ENCODE measurements around the gene C4orf50.

Gene C4orf50

GRCh38 chr4:5928274-5928673 lies 90.0 kb downstream of the C4orf50 start:
- H2BK5ac ChIP-seq (ENCODE audit: low read length): no peak overlapping the region
- H3K4me2 ChIP-seq (ENCODE audit: low read length): no peak overlapping the region
- H2BK15ac ChIP-seq (replicated peaks; ENCODE audit: low read depth): no peak overlapping the region
- H4K5ac ChIP-seq (ENCODE audit: low read length): no peak overlapping the region
- H3K27ac ChIP-seq (ENCODE audit: low read depth, low read length): no peak overlapping the region
- no peaks in the 10 kb centered on the region for H3K4me1 ChIP-seq (ENCODE audit: control insufficient read depth, low read depth, low read length)
- no peaks in the 10 kb centered on the region for H3K36me3 ChIP-seq (ENCODE audit: control insufficient read depth, insufficient read depth, low read length)
- no peak overlapping the region for H3K9ac ChIP-seq (ENCODE audit: low read length)
- no peaks in the 10 kb centered on the region for H3K27me3 ChIP-seq (ENCODE audit: insufficient read depth, low read length, poor library complexity)
- H3K79me1 ChIP-seq (ENCODE audit: low read length): no peaks in the 10 kb centered on the region
- H3K23ac ChIP-seq (ENCODE audit: low read length): no peak overlapping the region
- peak; percentile 41 for DNase-seq
- no peak overlapping the region for H3K56ac ChIP-seq (ENCODE audit: low read length)
- H2BK120ac ChIP-seq (ENCODE audit: low read depth, low read length): no peak overlapping the region
- no peak overlapping the region for H4K8ac ChIP-seq (ENCODE audit: low read depth, low read length)
- WGBS (ENCODE audit: extremely low coverage, insufficient coverage, low lambda C conversion rate): no CpG with 5 or more reads among the region's 8 CpGs
- no peak overlapping the region for H2AK5ac ChIP-seq (ENCODE audit: low read length)
- no peak overlapping the region for H3K4me3 ChIP-seq (ENCODE audit: low read length)
- no peak overlapping the region for H3K4ac ChIP-seq (ENCODE audit: low read depth, low read length)
- H3K79me2 ChIP-seq (ENCODE audit: control insufficient read depth, insufficient read depth, low read length): no peaks in the 10 kb centered on the region
- H3K18ac ChIP-seq (ENCODE audit: low read length): no peak overlapping the region

GRCh38 chr4:5927747-5928146 lies 90.5 kb downstream of the C4orf50 start:
- Histone ChIP-seq H3K56ac (ENCODE audit: low read length) (no peak overlapping the region), H4K8ac (ENCODE audit: low read depth, low read length) (no peak overlapping the region), H3K4me1 (ENCODE audit: control insufficient read depth, low read depth, low read length) (no peaks in the 10 kb centered on the region), H3K18ac (ENCODE audit: low read length) (no peak overlapping the region), H3K36me3 (ENCODE audit: control insufficient read depth, insufficient read depth, low read length) (no peaks in the 10 kb centered on the region), H3K4me3 (ENCODE audit: low read length) (no peak overlapping the region), H3K9ac (ENCODE audit: low read length) (no peak overlapping the region), H4K5ac (ENCODE audit: low read length) (no peak overlapping the region), H3K23ac (ENCODE audit: low read length) (no peak overlapping the region), H2BK5ac (ENCODE audit: low read length) (no peak overlapping the region), H2BK120ac (ENCODE audit: low read depth, low read length) (no peak overlapping the region), H3K79me1 (ENCODE audit: low read length) (no peaks in the 10 kb centered on the region), H2AK5ac (ENCODE audit: low read length) (no peak overlapping the region), H3K79me2 (ENCODE audit: control insufficient read depth, insufficient read depth, low read length) (no peaks in the 10 kb centered on the region), H3K4me2 (ENCODE audit: low read length) (no peak overlapping the region), H3K27ac (ENCODE audit: low read depth, low read length) (no peak overlapping the region), H3K27me3 (ENCODE audit: insufficient read depth, low read length, poor library complexity) (no peaks in the 10 kb centered on the region), H2BK15ac (replicated peaks; ENCODE audit: low read depth) (no peak overlapping the region), H3K4ac (ENCODE audit: low read depth, low read length) (no peak overlapping the region)
- no peak for DNase-seq
- no CpG with 5 or more reads among the region's 4 CpGs for WGBS (ENCODE audit: extremely low coverage, insufficient coverage, low lambda C conversion rate)

GRCh38 chr4:5927116-5927515 lies 91.1 kb downstream of the C4orf50 start:
- Histone ChIP-seq H2BK15ac (replicated peaks; ENCODE audit: low read depth) (no peak overlapping the region), H3K4me2 (ENCODE audit: low read length) (no peak overlapping the region), H3K27me3 (ENCODE audit: insufficient read depth, low read length, poor library complexity) (no peaks in the 10 kb centered on the region), H3K79me2 (ENCODE audit: control insufficient read depth, insufficient read depth, low read length) (no peaks in the 10 kb centered on the region), H2BK120ac (ENCODE audit: low read depth, low read length) (no peak overlapping the region), H3K56ac (ENCODE audit: low read length) (no peak overlapping the region), H2BK5ac (ENCODE audit: low read length) (no peak overlapping the region), H3K4ac (ENCODE audit: low read depth, low read length) (no peak overlapping the region), H3K36me3 (ENCODE audit: control insufficient read depth, insufficient read depth, low read length) (no peaks in the 10 kb centered on the region), H4K5ac (ENCODE audit: low read length) (no peak overlapping the region), H4K8ac (ENCODE audit: low read depth, low read length) (no peak overlapping the region), H3K27ac (ENCODE audit: low read depth, low read length) (no peak overlapping the region), H2AK5ac (ENCODE audit: low read length) (no peak overlapping the region), H3K18ac (ENCODE audit: low read length) (no peak overlapping the region), H3K4me3 (ENCODE audit: low read length) (no peak overlapping the region), H3K9ac (ENCODE audit: low read length) (no peak overlapping the region), H3K79me1 (ENCODE audit: low read length) (no peaks in the 10 kb centered on the region), H3K23ac (ENCODE audit: low read length) (no peak overlapping the region), H3K4me1 (ENCODE audit: control insufficient read depth, low read depth, low read length) (no peaks in the 10 kb centered on the region)
- DNase-seq: no peak
- whole genome bisulfite sequencing (ENCODE audit: extremely low coverage, insufficient coverage, low lambda C conversion rate): no CpG with 5 or more reads among the region's 3 CpGs

- Histone ChIP-seq H3K79me2 (ENCODE audit: control insufficient read depth, insufficient read depth, low read length) (no peaks in the 10 kb centered on the region), H3K79me1 (ENCODE audit: low read length) (no peaks in the 10 kb centered on the region), H3K4me1 (ENCODE audit: control insufficient read depth, low read depth, low read length) (no peaks in the 10 kb centered on the region), H4K5ac (ENCODE audit: low read length) (no peak overlapping the region), H4K8ac (ENCODE audit: low read depth, low read length) (no peak overlapping the region), H3K56ac (ENCODE audit: low read length) (no peak overlapping the region), H2AK5ac (ENCODE audit: low read length) (no peak overlapping the region), H3K23ac (ENCODE audit: low read length) (no peak overlapping the region), H3K18ac (ENCODE audit: low read length) (no peak overlapping the region), H3K4ac (ENCODE audit: low read depth, low read length) (no peak overlapping the region), H3K27me3 (ENCODE audit: insufficient read depth, low read length, poor library complexity) (no peaks in the 10 kb centered on the region), H3K36me3 (ENCODE audit: control insufficient read depth, insufficient read depth, low read length) (no peaks in the 10 kb centered on the region), H2BK5ac (ENCODE audit: low read length) (no peak overlapping the region), H3K4me2 (ENCODE audit: low read length) (no peak overlapping the region), H2BK15ac (replicated peaks; ENCODE audit: low read depth) (no peak overlapping the region), H3K4me3 (ENCODE audit: low read length) (no peak overlapping the region), H2BK120ac (ENCODE audit: low read depth, low read length) (no peak overlapping the region), H3K9ac (ENCODE audit: low read length) (no peak overlapping the region), H3K27ac (ENCODE audit: low read depth, low read length) (no peak overlapping the region)
- no CpG with 5 or more reads among the region's 7 CpGs for whole genome bisulfite sequencing (ENCODE audit: extremely low coverage, insufficient coverage, low lambda C conversion rate)
- DNase-seq: no peak
These were observed 91.6 kb downstream of the C4orf50 start for GRCh38 chr4:5926598-5926997.

GRCh38 chr4:5925419-5926200 lies 92.6 kb downstream of the C4orf50 start:
- Histone ChIP-seq H3K23ac (ENCODE audit: low read length) (no peak overlapping the region), H3K27me3 (ENCODE audit: insufficient read depth, low read length, poor library complexity) (no peaks in the 10 kb centered on the region), H4K5ac (ENCODE audit: low read length) (no peak overlapping the region), H3K36me3 (ENCODE audit: control insufficient read depth, insufficient read depth, low read length) (no peaks in the 10 kb centered on the region), H2AK5ac (ENCODE audit: low read length) (no peak overlapping the region), H3K79me1 (ENCODE audit: low read length) (no peaks in the 10 kb centered on the region), H3K27ac (ENCODE audit: low read depth, low read length) (no peak overlapping the region), H2BK5ac (ENCODE audit: low read length) (no peak overlapping the region), H3K4me2 (ENCODE audit: low read length) (no peak overlapping the region), H3K9ac (ENCODE audit: low read length) (no peak overlapping the region), H3K56ac (ENCODE audit: low read length) (no peak overlapping the region), H3K4me1 (ENCODE audit: control insufficient read depth, low read depth, low read length) (no peaks in the 10 kb centered on the region), H3K79me2 (ENCODE audit: control insufficient read depth, insufficient read depth, low read length) (no peaks in the 10 kb centered on the region), H3K4ac (ENCODE audit: low read depth, low read length) (no peak overlapping the region), H4K8ac (ENCODE audit: low read depth, low read length) (no peak overlapping the region), H3K4me3 (ENCODE audit: low read length) (no peak overlapping the region), H2BK15ac (replicated peaks; ENCODE audit: low read depth) (no peak overlapping the region), H2BK120ac (ENCODE audit: low read depth, low read length) (no peak overlapping the region), H3K18ac (ENCODE audit: low read length) (no peak overlapping the region)
- DNase-seq: no peak
- no CpG with 5 or more reads among the region's 16 CpGs for WGBS (ENCODE audit: extremely low coverage, insufficient coverage, low lambda C conversion rate)

Data from mesendoderm (in vitro differentiated cells).